Renal cortex interstitium (tissue), 11 donors: Measurements from ENCODE around the gene TSPAN9. TPM values are rescaled to one million over a fixed set of nuclear protein-coding genes. Genes with fewer than 3 reads are reported as not detected.
"Not testable (repeated sequence)": the region's sequence is repeated elsewhere in the genome, so short reads cannot be mapped to it uniquely, and the experiment has no call there.

ENCODE experiments used
- DNase-seq, 11 donors: peaks; one replicate each; pipeline ENCODE4 v3.0.0-alpha.2; 2013; ENCODE audit warnings: low read depth in 9 of 11, low spot score in 4 of 11; ENCODE audit errors: extremely low read depth in 1 of 11
- polyA plus RNA-seq, 3 donors: library from polyadenylated mRNA; unstranded; fragments of 120-200 nt; gene quantifications; one replicate each; pipeline ENCODE4 v1.2.1, GENCODE V29; 2013; ENCODE audit not compliant: insufficient read length in 3 of 3

TSPAN9 gene
- polyA plus RNA-seq, 3 donors: 78.2 to 90.6 (median 83.2) TPM

DNA sequence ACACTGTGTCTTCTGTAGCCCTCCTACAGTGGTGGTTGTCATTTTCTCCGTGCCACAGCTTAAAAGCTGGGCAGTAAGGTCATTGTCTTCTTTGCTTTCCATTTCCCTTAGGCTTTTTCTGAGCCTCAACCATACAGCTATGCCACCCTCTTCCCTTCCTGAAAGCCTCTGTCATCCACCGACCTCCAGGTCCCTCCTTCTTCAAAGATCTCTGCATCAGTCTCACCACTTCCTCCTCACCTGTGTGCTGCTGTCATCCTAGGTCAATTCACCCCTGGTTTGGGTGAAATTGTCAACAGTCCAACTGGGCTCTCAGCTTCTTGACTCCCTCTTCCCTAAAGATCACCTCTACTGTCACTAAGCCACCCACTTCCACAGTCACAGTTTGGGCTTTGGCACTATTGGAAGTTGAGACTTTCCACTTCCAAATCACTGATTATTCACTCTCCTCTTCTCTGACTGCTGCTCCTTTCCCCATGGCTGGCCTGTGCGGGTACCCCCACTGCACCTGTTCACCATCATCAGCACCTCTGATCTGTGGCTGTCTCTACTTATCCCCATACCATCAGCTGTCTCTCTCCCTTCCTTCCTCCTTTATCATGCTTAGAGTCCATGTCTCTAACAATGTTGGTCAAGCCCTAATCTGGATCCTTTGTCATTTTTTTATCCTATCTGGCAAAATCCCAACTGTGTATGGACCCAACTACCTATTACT, 15.5 kb upstream of the TSPAN9 start:
- no peak for DNase-seq

DNA sequence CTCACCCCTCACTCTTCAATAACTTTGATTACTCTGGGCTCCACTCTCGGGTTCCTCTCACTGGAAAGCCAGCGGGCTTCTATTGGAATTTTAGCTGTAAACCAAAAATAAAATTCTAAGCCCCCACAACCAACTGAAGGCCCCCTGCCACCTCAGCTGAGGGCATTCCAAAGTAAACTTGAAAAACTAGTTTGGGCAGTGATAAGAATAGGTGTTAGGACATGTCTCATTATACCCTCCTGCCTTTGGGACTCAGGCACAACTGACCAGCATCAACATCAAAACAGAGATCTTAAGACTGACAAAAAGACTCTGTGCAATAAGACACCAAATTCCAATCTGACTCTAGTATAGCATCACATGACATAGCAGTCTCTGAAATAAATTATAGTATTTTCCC, 11.9 kb upstream of the TSPAN9 start:
- no peak for DNase-seq

DNA sequence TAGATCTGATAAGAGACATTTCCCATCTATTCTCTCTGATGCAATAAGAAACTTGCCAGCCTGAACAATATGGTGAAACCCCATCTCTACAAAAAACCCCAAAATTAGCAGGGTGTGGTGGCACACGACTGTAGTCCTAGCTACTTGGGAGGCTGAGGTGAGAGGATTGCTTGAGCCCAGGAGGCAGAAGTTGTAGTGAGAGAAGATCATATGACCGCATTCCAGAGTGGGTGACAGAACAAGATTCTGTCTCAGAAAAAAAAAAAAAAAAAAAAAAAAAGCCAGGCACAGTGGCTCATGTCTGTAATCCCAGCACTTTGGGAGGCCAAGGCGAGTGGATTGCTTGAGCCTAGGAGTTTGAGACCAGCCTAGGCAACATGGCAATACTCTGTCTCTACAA, 11.3 kb upstream of the TSPAN9 start:
- not testable (repeated sequence) for DNase-seq

GRCh38 chr12:3069714-3070113, 7.5 kb upstream of the TSPAN9 start:
- DNase-seq: no peak

DNA sequence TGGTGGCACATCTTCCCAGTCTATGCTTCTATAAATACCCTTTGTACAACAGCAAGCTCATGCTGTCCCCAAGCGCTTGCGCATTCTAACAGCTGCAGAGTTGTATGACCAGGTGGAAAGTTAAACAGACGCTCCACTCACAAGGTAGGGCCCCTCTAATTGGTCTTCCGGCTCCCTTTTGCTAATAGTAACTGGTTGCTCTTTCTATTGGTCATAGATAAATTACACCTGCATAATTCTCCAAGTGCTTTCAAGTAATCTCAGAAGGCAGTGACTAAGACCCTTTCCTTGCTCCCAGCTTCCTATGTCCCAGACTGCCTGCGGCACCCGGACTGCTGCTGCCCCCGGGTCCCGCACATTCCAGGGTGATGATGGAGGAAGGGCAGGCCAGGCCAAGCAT, 6.1 kb upstream of the TSPAN9 start:
- no peak for DNase-seq

GRCh38 chr12:3071710-3072109, 5.5 kb upstream of the TSPAN9 start:
- no peak for DNase-seq

- peak in 8 of 11 donors; percentile 72 to 86 (median 82) for DNase-seq
These were observed 3.5 kb upstream of the TSPAN9 start for GRCh38 chr12:3073438-3074250.

DNA sequence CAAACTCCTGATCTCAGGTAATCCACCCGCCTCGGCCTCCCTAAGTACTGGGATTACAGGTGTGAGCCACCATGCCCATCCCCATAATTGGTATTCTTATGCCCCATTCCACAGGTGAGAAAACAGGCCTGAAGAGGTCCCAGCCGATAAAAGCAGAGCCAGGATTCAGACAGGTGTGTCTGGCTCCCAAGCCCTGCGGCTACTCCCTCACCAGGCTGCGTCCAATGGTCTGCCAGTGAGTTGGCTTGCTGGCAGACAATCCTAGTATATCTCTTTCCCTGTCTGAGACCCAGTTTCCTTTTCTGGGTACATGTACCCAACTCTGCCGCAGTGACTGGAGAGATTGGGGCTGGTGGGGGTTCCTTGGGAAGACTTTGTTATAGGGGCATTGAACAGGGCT, 1.9 kb upstream of the TSPAN9 start:
- no peak for DNase-seq

DNA sequence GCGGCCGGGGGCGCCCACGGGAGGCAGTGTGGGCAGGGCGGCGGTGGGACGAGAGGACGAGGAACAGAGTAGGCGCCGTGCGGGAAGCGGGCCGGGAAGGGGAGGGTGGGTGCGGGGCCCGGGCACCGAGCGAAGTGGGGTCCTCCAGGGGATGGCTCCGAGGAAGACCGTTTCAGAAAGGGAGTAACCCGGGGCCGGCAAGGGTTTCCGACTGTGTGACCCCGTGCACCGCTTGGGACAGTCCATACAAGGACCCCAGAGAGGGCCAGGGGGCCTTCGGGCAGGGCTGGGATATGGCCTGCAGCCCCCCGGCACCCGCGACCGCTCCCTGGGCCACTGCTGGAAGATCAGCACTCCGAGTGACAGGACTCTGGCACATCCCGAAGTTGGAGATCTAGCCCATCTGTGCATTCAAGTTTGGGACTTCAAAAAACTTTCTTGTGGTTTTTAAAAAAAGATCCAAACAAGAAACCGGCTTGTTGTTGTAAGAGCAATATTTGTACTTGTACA, 448 bp downstream of the TSPAN9 start:
- peak in 5 of 11 donors; percentile 53 to 70 (median 62) for DNase-seq

- no peak for DNase-seq
These were observed 1.1 kb downstream of the TSPAN9 start for GRCh38 chr12:3078086-3078820.

- DNase-seq: no peak
These were observed 3.9 kb downstream of the TSPAN9 start for GRCh38 chr12:3081091-3081490.

DNA sequence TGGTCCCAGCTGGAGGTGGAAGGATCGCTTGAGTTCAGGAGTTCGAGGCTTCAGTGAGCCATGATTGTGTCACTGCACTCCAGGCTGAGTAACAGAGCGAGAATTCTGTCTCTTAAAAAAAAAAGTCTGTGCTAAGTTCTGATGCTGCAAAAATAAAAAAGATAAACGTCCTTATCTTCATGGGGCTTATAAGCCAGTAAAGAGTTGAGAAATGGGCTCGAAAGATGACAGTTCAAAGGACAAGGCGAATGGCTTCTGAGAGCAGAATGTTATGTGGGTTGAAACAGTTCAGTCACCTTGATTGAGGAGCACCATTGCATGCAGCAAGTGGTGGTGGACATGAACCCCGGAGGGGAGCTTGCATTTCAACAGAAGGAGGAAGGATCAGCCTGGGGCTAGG, 4.7 kb downstream of the TSPAN9 start:
- DNase-seq: no peak

DNA sequence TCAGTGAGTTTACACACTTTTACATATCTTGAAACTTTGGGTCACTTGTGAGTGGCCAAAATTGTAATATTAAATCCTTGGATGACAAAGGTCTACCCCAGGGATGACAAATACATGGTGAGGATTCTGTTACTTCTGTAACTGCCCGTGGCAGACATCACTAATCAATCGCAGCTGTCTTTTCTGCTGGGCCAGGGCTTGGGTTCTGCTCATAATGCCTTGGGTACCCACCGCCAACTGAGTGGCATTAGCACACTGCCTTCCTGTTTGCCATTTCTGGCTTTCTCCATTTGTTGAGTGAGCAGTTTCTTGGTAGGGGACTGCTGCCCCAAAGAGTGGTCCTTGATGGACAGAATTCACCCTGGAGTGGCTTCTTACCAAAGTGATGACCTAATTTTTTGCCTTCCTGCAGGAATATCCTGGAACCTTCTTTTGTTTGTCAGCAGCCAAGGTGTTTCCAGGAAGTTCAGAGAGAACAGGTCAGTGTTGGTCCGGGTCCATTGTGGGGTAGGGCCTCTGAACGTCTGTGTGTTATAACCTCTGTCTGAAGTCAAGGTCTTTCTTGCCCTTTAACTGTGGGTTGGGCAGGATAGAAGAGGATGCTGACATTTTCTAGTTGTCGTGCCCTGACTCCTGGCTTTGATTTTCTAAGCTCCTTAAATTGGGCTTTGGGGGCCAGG, 6.2 kb downstream of the TSPAN9 start:
- DNase-seq: no peak

DNA sequence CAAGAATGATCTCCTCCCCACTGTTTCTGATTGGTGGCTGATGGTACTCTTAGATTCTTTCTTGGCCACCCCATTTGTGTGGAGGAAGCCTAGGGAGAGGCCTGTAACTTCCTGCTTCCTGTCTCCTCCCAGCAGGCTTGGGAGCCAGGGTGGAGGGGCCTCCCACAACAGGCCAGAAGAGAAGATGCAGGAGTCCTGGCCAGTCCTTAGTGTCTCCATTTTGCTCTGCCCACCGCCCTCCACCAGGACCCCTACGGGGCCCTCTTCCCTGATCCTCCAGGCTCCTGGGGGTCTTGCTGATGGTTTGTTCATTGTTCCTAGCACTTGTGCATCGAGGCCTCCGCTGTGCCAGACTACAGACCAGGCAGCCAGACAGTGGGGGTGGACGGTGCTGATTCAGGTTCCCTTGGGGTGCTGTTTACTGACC, 6.8 kb downstream of the TSPAN9 start:
- DNase-seq: no peak

GRCh38 chr12:3084742-3085141, 7.6 kb downstream of the TSPAN9 start:
- DNase-seq: no peak

- no peak for DNase-seq
These were observed 8.4 kb downstream of the TSPAN9 start for GRCh38 chr12:3085341-3086139.

- DNase-seq: no peak
These were observed 9.0 kb downstream of the TSPAN9 start for GRCh38 chr12:3086211-3086610.

DNA sequence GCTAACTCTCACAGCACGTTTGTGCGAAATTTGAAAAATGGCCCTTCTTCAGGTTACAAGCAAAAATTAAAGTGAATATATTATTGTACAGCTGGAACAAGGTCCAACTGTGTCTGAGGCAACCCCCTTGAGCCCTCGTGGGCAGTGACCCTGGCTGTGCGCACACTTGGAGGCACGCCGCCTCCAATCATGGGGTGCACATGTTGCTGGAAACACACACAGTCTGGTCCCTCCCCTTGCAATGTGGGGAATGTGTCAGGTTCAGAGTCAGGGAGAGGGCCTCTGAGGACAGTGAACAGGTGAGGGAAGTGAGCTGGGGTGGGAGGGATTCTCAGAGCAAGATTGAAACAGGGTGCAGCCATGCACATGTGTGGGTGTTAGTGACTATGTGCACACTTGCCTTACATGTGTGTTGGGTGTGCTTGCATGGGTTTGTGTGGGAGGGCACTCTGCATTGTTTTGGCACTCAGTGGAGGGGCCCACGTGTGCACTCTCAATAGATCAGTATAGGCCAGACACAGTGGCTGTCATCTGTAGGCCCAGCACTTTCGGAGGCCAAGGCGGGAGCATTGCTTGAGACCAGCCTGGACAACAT, 9.6 kb downstream of the TSPAN9 start:
- DNase-seq: no peak
